Activated T-helper 17 cell treated with anti-CD3 and anti-CD28 coated beads, Interleukin-2, amount 50 U/mL, for 72 hours (primary cell): Measurements from ENCODE around the gene HK1. TPM values are rescaled to one million over a fixed set of nuclear protein-coding genes. Genes with fewer than 3 reads are reported as not detected.

ENCODE experiments used
- ATAC-seq: fragments of 150-1000 bp; cut with Tn5 transposase; replicated peaks from 2 replicates; pipeline ENCODE4 v1.10.0; 2021; ENCODE audit warnings: mild to moderate bottlenecking, moderate library complexity
- H3K27ac Mint-ChIP-seq: one replicate; pipeline ENCODE4 v1.8.0; 2022; ENCODE audit warnings: mixed read lengths
- H3K27me3 Mint-ChIP-seq: one replicate; pipeline ENCODE4 v1.8.0; 2022; ENCODE audit warnings: mixed read lengths
- H3K36me3 Mint-ChIP-seq: one replicate; pipeline ENCODE4 v1.8.0; 2022; ENCODE audit warnings: low read depth, mild to moderate bottlenecking, mixed read lengths
- H3K4me1 Mint-ChIP-seq: one replicate; pipeline ENCODE4 v1.8.0; 2022; ENCODE audit warnings: mixed read lengths
- H3K4me3 Mint-ChIP-seq: one replicate; pipeline ENCODE4 v1.8.0; 2022; ENCODE audit warnings: mild to moderate bottlenecking, mixed read lengths
- H3K9me3 Mint-ChIP-seq: one replicate; pipeline ENCODE4 v1.8.0; 2022; ENCODE audit warnings: mixed read lengths
- total RNA-seq, 2 donors: library from RNA; stranded (reverse); gene quantifications; one replicate each; pipeline ENCODE4 v1.2.3, GENCODE V29; 2022

The HK1 gene
- total RNA-seq: 100 to 1,000 TPM; 216 to 221 TPM

GRCh38 chr10:69278446-69278963 is at the start of gene HK1:
Gene HK1, plus strand, starts transcription at chr10:69278496.
- Mint-ChIP-seq H3K27ac (no peak within 1 kb of the TSS), H3K27me3 (peaks cover 3% of the 10 kb centered on the region), H3K4me1 (no peaks in the 10 kb centered on the region), H3K36me3 (no peaks in the 10 kb centered on the region), H3K9me3 (no peaks in the 10 kb centered on the region), H3K4me3 (no peak within 1 kb of the TSS)
- ATAC-seq: no peak

- Mint-ChIP-seq H3K27me3 (no peaks in the 10 kb centered on the region), H3K4me3 (peak overlapping the region; percentile 90), H3K4me1 (peaks cover 41% of the 10 kb centered on the region), H3K9me3 (no peaks in the 10 kb centered on the region), H3K27ac (peak overlapping the region; percentile 95), H3K36me3 (no peaks in the 10 kb centered on the region)
- ATAC-seq: no peak
Observed at GRCh38 chr10:69229616-69229916, 48.7 kb upstream of the HK1 start.

GRCh38 chr10:69230128-69230527 is 48.2 kb upstream of the HK1 start:
- no peak overlapping the region for H3K27ac Mint-ChIP-seq
- no peaks in the 10 kb centered on the region for H3K9me3 Mint-ChIP-seq
- H3K36me3 Mint-ChIP-seq: no peaks in the 10 kb centered on the region
- peaks cover 37% of the 10 kb centered on the region for H3K4me1 Mint-ChIP-seq
- no peaks in the 10 kb centered on the region for H3K27me3 Mint-ChIP-seq
- no peak for ATAC-seq
- peak overlapping the region; percentile 90 for H3K4me3 Mint-ChIP-seq

GRCh38 chr10:69232252-69232651 is 46.0 kb upstream of the HK1 start:
- Mint-ChIP-seq H3K27ac (peak overlapping the region; percentile 21), H3K4me1 (peaks cover 37% of the 10 kb centered on the region), H3K4me3 (peak overlapping the region; percentile 80)

GRCh38 chr10:69232736-69233480 is 45.4 kb upstream of the HK1 start:
- peaks cover 33% of the 10 kb centered on the region for H3K4me1 Mint-ChIP-seq
- ATAC-seq: no peak

More at GRCh38 chr10:69232252-69232651, 46.0 kb upstream of the HK1 start:
- Mint-ChIP-seq H3K36me3 (no peaks in the 10 kb centered on the region), H3K27me3 (no peaks in the 10 kb centered on the region), H3K9me3 (no peaks in the 10 kb centered on the region)
- ATAC-seq: no peak

GRCh38 chr10:69234447-69234846 is 43.8 kb upstream of the HK1 start:
- H3K9me3 Mint-ChIP-seq: no peaks in the 10 kb centered on the region
- no peak for ATAC-seq
- peaks cover 19% of the 10 kb centered on the region for H3K4me1 Mint-ChIP-seq
- H3K27ac Mint-ChIP-seq: no peak overlapping the region
- no peaks in the 10 kb centered on the region for H3K36me3 Mint-ChIP-seq
- H3K27me3 Mint-ChIP-seq: no peaks in the 10 kb centered on the region
- H3K4me3 Mint-ChIP-seq: no peak overlapping the region

More at GRCh38 chr10:69232736-69233480, 45.4 kb upstream of the HK1 start:
- H3K27me3 Mint-ChIP-seq: no peaks in the 10 kb centered on the region
- H3K36me3 Mint-ChIP-seq: no peaks in the 10 kb centered on the region
- H3K27ac Mint-ChIP-seq: peak overlapping the region; percentile 86
- H3K4me3 Mint-ChIP-seq: peak overlapping the region; percentile 80
- H3K9me3 Mint-ChIP-seq: no peaks in the 10 kb centered on the region

GRCh38 chr10:69237528-69238159 is 40.7 kb upstream of the HK1 start:
- no peaks in the 10 kb centered on the region for H3K36me3 Mint-ChIP-seq
- H3K27ac Mint-ChIP-seq: no peak overlapping the region
- no peaks in the 10 kb centered on the region for H3K9me3 Mint-ChIP-seq
- peaks cover 7% of the 10 kb centered on the region for H3K4me1 Mint-ChIP-seq
- no peak overlapping the region for H3K4me3 Mint-ChIP-seq
- peak; percentile 99 for ATAC-seq
- H3K27me3 Mint-ChIP-seq: no peaks in the 10 kb centered on the region

GRCh38 chr10:69239136-69239535 is 39.2 kb upstream of the HK1 start:
- Mint-ChIP-seq H3K4me3 (no peak overlapping the region), H3K36me3 (no peaks in the 10 kb centered on the region), H3K9me3 (no peaks in the 10 kb centered on the region), H3K27me3 (no peaks in the 10 kb centered on the region), H3K4me1 (no peaks in the 10 kb centered on the region), H3K27ac (no peak overlapping the region)
- no peak for ATAC-seq

- no peaks in the 10 kb centered on the region for H3K36me3 Mint-ChIP-seq
- ATAC-seq: no peak
- H3K4me3 Mint-ChIP-seq: no peak overlapping the region
- no peaks in the 10 kb centered on the region for H3K4me1 Mint-ChIP-seq
- no peaks in the 10 kb centered on the region for H3K9me3 Mint-ChIP-seq
- H3K27ac Mint-ChIP-seq: no peak overlapping the region
- no peaks in the 10 kb centered on the region for H3K27me3 Mint-ChIP-seq
Observed at GRCh38 chr10:69239816-69240434, 38.4 kb upstream of the HK1 start.

- no peak for ATAC-seq
- Mint-ChIP-seq H3K9me3 (no peaks in the 10 kb centered on the region), H3K4me3 (no peak overlapping the region), H3K27me3 (no peaks in the 10 kb centered on the region), H3K36me3 (no peaks in the 10 kb centered on the region), H3K27ac (peak overlapping the region; percentile 53), H3K4me1 (no peaks in the 10 kb centered on the region)
Observed at GRCh38 chr10:69240455-69240854, 37.8 kb upstream of the HK1 start.

- Mint-ChIP-seq H3K4me1 (no peaks in the 10 kb centered on the region), H3K27me3 (no peaks in the 10 kb centered on the region), H3K4me3 (no peak overlapping the region), H3K27ac (no peak overlapping the region), H3K36me3 (no peaks in the 10 kb centered on the region), H3K9me3 (no peaks in the 10 kb centered on the region)
- no peak for ATAC-seq
Observed at GRCh38 chr10:69241575-69241974, 36.7 kb upstream of the HK1 start.

- Mint-ChIP-seq H3K27ac (no peak overlapping the region), H3K9me3 (no peaks in the 10 kb centered on the region), H3K27me3 (no peaks in the 10 kb centered on the region), H3K36me3 (no peaks in the 10 kb centered on the region), H3K4me1 (no peaks in the 10 kb centered on the region), H3K4me3 (no peak overlapping the region)
- ATAC-seq: no peak
Observed at GRCh38 chr10:69242040-69242851, 36.0 kb upstream of the HK1 start.

- H3K9me3 Mint-ChIP-seq: no peaks in the 10 kb centered on the region
- no peak overlapping the region for H3K4me3 Mint-ChIP-seq
Observed at GRCh38 chr10:69242852-69243212, 35.5 kb upstream of the HK1 start.

GRCh38 chr10:69243817-69244216 is 34.5 kb upstream of the HK1 start:
- Mint-ChIP-seq H3K27ac (no peak overlapping the region), H3K27me3 (no peaks in the 10 kb centered on the region), H3K9me3 (no peaks in the 10 kb centered on the region), H3K4me1 (no peaks in the 10 kb centered on the region), H3K36me3 (no peaks in the 10 kb centered on the region), H3K4me3 (no peak overlapping the region)
- ATAC-seq: no peak

More at GRCh38 chr10:69242852-69243212, 35.5 kb upstream of the HK1 start:
- no peak for ATAC-seq
- no peaks in the 10 kb centered on the region for H3K27me3 Mint-ChIP-seq
- no peak overlapping the region for H3K27ac Mint-ChIP-seq
- no peaks in the 10 kb centered on the region for H3K36me3 Mint-ChIP-seq
- no peaks in the 10 kb centered on the region for H3K4me1 Mint-ChIP-seq
